DND-41 (cell line): ENCODE measurements around the gene SLC7A1.
"Not testable (repeated sequence)": the region's sequence is repeated elsewhere in the genome, so short reads cannot be mapped to it uniquely, and the experiment has no call there.

ENCODE experiments used
- ATAC-seq: fragments of 200-7000 bp; cut with Tn5 transposase; 3 replicates; pipeline ENCODE4 v1.9.1; 2021; ENCODE audit warnings: low read depth; ENCODE audit not compliant: insufficient read depth
- DNase-seq: peaks from one replicate; pipeline ENCODE4 v3.0.0-alpha.2; 2020
- H2AFZ ChIP-seq: 2 replicates; pipeline ENCODE4 v1.6.0; 2012; ENCODE audit warnings: low read depth, low read length
- H3K27ac ChIP-seq: 2 replicates; pipeline ENCODE4 v1.5.1; 2012; ENCODE audit warnings: low read length, inconsistent platforms
- H3K27me3 ChIP-seq: fragments of 200-600 bp; sonication (generic); 2 replicates; pipeline ENCODE4 v1.6.0; 2012; ENCODE audit warnings: low read length, mild to moderate bottlenecking, inconsistent platforms; ENCODE audit not compliant: insufficient read depth, poor library complexity
- H3K36me3 ChIP-seq: 2 replicates; pipeline ENCODE4 v1.5.1; 2012; ENCODE audit warnings: low read length, inconsistent platforms; ENCODE audit not compliant: insufficient read depth
- H3K4me1 ChIP-seq: 2 replicates; pipeline ENCODE4 v1.5.1; 2012; ENCODE audit warnings: mild to moderate bottlenecking, low read length; ENCODE audit not compliant: insufficient read depth
- H3K4me2 ChIP-seq: 2 replicates; pipeline ENCODE4 v1.6.0; 2012; ENCODE audit warnings: mild to moderate bottlenecking, moderate library complexity, low read length, inconsistent platforms; ENCODE audit not compliant: insufficient read depth
- H3K4me3 ChIP-seq, 2 experiments: fragments of 200-600 bp in 1 of 2; shearing (Covaris generic) in 1 of 2; 2 replicates each; pipeline ENCODE4 v1.5.1; 2012 to 2016; ENCODE audit warnings: inconsistent platforms in 2 of 2, low read length in 2 of 2, mild to moderate bottlenecking in 2 of 2, low read depth in 1 of 2, moderate library complexity in 1 of 2
- H3K79me2 ChIP-seq: 2 replicates; pipeline ENCODE4 v1.6.0; 2012; ENCODE audit warnings: low read length, inconsistent platforms; ENCODE audit not compliant: insufficient read depth
- H3K9ac ChIP-seq: 2 replicates; pipeline ENCODE4 v1.6.0; 2012; ENCODE audit warnings: low read depth, mild to moderate bottlenecking, inconsistent platforms, low read length, moderate library complexity
- H3K9me3 ChIP-seq: 2 replicates; pipeline ENCODE4 v1.5.1; 2012; ENCODE audit warnings: low read length, moderate library complexity, mild to moderate bottlenecking, inconsistent platforms; ENCODE audit not compliant: insufficient read depth, severe bottlenecking
- H4K20me1 ChIP-seq: 2 replicates; pipeline ENCODE4 v1.6.0; 2012; ENCODE audit warnings: low read length; ENCODE audit not compliant: insufficient read depth
- EZH2 ChIP-seq: IDR thresholded peaks from 3 replicates; pipeline ENCODE4 v1.6.1; 2012; ENCODE audit warnings: borderline replicate concordance, low read depth, mild to moderate bottlenecking, moderate library complexity, low read length, inconsistent platforms; ENCODE audit not compliant: severe bottlenecking
- TF ChIP-seq, protein P1 (sequence below): IDR thresholded peaks from 2 replicates; pipeline ENCODE4 v1.5.1; 2012; ENCODE audit warnings: borderline replicate concordance, low read length, moderate library complexity, mild to moderate bottlenecking; ENCODE audit not compliant: poor library complexity, severe bottlenecking; ENCODE audit errors: extremely low read depth

SLC7A1 gene

DNA sequence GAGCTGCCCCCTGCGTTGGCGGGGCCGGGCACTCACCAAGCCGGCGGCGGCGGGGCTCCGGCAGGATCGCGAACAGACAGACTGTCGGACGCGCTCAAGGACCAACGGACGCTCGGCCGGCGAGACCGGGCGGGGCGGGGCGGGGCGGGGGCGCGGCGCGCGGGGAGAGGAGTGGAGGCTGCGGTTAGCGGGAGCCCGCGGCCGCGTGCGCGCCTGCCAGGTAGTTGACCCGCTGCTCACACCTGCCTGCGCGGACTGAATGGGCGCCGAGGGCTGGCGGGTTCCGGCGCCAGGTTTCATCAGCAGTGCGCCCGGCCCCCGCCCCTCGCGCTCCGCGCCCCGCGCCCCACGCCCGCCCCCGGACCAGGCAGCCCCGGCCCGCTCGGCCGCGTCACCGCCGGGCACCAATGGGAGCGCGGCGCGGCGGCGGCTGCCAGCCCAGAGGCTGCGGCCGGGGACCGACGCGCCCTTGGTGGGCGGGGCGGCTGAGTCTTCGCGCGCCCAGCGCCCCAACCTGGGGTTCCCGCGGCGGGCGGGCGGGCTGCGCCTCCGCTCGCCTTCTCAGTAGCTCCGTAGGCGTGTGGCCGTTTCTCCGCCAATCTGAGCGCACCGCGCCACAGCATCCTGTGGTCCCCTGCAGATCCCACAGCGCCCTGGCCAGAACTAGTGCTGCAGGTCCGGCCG, at the start of gene SLC7A1:
Gene SLC7A1 (minus strand): TSS at position 309 of the 684 bp plus-strand sequence. CDS start 59,500 bp downstream, outside the sequence.
- ATAC-seq (peak; percentile 88), DNase-seq (peak; percentile 87)
- Histone ChIP-seq H3K4me2 (peak within 1 kb of the TSS; percentile 93), H3K79me2 (peaks cover 53% of the 10 kb centered on the region), H3K4me3 (peak within 1 kb of the TSS; percentile 79 to 82), H3K27ac (peak within 1 kb of the TSS; percentile 93), H3K36me3 (peaks cover 35% of the 10 kb centered on the region), H3K27me3 (no peaks in the 10 kb centered on the region), H2AFZ (peak within 1 kb of the TSS; percentile 91), H3K9ac (peak within 1 kb of the TSS; percentile 99), H4K20me1 (peaks cover 36% of the 10 kb centered on the region), H3K9me3 (no peaks in the 10 kb centered on the region), H3K4me1 (peaks cover 47% of the 10 kb centered on the region)
- TF ChIP-seq EZH2, result no peak
- TF ChIP-seq, protein P1, sequence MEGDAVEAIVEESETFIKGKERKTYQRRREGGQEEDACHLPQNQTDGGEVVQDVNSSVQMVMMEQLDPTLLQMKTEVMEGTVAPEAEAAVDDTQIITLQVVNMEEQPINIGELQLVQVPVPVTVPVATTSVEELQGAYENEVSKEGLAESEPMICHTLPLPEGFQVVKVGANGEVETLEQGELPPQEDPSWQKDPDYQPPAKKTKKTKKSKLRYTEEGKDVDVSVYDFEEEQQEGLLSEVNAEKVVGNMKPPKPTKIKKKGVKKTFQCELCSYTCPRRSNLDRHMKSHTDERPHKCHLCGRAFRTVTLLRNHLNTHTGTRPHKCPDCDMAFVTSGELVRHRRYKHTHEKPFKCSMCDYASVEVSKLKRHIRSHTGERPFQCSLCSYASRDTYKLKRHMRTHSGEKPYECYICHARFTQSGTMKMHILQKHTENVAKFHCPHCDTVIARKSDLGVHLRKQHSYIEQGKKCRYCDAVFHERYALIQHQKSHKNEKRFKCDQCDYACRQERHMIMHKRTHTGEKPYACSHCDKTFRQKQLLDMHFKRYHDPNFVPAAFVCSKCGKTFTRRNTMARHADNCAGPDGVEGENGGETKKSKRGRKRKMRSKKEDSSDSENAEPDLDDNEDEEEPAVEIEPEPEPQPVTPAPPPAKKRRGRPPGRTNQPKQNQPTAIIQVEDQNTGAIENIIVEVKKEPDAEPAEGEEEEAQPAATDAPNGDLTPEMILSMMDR, result peak; percentile 9

GRCh38 chr13:29640665-29641064, 45.2 kb upstream of the SLC7A1 start:
- Histone ChIP-seq H3K4me3 (no peak overlapping the region), H3K4me1 (no peaks in the 10 kb centered on the region), H2AFZ (no peak overlapping the region), H3K27me3 (no peaks in the 10 kb centered on the region), H3K9ac (no peak overlapping the region), H3K4me2 (no peak overlapping the region), H3K27ac (no peak overlapping the region), H4K20me1 (no peaks in the 10 kb centered on the region), H3K36me3 (no peaks in the 10 kb centered on the region), H3K9me3 (no peaks in the 10 kb centered on the region), H3K79me2 (no peaks in the 10 kb centered on the region)
- ATAC-seq (no peak), DNase-seq (no peak)
- no peak for TF ChIP-seq EZH2
- TF ChIP-seq, protein P1, result no peak

DNA sequence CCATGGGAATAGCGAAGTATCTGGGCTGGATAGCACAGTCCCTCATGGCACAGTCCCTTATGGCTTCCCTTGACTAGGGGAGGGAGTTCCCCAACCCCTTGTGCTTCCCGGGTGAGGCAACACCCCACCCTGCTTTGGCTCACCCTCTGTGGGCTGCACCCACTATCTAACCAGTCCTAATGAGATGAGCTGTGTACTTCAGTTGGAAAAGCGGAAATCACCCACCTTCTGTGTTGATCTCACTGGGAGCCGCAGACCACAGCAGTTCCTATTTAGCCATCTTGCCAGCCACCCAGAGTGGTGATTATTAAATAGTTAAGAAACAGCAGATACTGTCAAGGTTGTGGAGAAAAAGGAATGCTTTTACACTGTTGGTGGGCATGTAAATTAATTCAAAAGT, 41.3 kb upstream of the SLC7A1 start:
- H4K20me1 ChIP-seq, ATAC-seq, H2AFZ ChIP-seq, H3K79me2 ChIP-seq, H3K4me3 ChIP-seq, H3K36me3 ChIP-seq, H3K4me2 ChIP-seq, DNase-seq, H3K27me3 ChIP-seq, H3K4me1 ChIP-seq, H3K9ac ChIP-seq, H3K27ac ChIP-seq, H3K9me3 ChIP-seq: not testable (repeated sequence)

DNA sequence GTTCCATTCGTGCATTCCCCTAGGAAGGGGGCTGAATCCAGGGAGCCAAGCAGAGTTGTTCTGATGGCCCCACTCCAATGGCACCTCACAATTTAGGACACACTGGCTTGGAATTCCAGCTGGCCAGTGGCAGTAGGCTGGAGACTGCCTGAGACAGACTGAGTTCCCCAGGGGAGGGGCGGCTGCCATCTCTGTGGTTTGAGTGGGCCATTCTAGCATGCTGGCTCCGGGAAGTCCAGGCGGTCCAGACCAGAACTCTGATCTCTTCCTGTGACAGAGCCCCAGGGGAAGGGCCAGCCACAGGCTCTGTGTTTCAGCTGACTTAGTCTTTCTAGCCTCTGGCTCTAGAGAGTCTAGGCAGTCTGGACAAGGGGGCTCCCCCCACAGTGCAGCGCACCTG, 29.5 kb upstream of the SLC7A1 start:
- Histone ChIP-seq H4K20me1 (no peaks in the 10 kb centered on the region), H3K27ac (no peak overlapping the region), H3K27me3 (peaks cover 14% of the 10 kb centered on the region), H3K9me3 (no peaks in the 10 kb centered on the region), H3K4me3 (no peak overlapping the region), H3K9ac (no peak overlapping the region), H2AFZ (no peak overlapping the region), H3K4me1 (no peaks in the 10 kb centered on the region), H3K4me2 (no peak overlapping the region), H3K79me2 (no peaks in the 10 kb centered on the region), H3K36me3 (no peaks in the 10 kb centered on the region)
- DNase-seq (no peak), ATAC-seq (no peak)
- no peak for TF ChIP-seq EZH2
- TF ChIP-seq, protein P1, result no peak
